SK-N-SH treated with all-trans-retinoic acid at 6 μM for 48 hours (cell line): ENCODE results near the gene SMIM14.
"Not testable (repeated sequence)": the region's sequence is repeated elsewhere in the genome, so short reads cannot be mapped to it uniquely, and the experiment has no call there.

Source experiments
- ATAC-seq: fragments of 200-7000 bp; cut with Tn5 transposase; 3 replicates; pipeline ENCODE4 v1.9.1; 2020; ENCODE audit warnings: mild to moderate bottlenecking, moderate library complexity
- BACH2 ChIP-seq: fragments of 250-450 bp; sonication (Bioruptor Pico); IDR thresholded peaks from 2 replicates; pipeline ENCODE4 v1.9.0; 2021; ENCODE audit warnings: mild to moderate bottlenecking, borderline replicate concordance
- CSDC2 ChIP-seq: fragments of 250-450 bp; sonication (Bioruptor Pico); IDR thresholded peaks from 2 replicates; pipeline ENCODE4 v1.5.0; 2020; ENCODE audit warnings: mild to moderate bottlenecking, moderate library complexity
- ESRRG ChIP-seq: fragments of 250-450 bp; sonication (Bioruptor Pico); IDR thresholded peaks from 2 replicates; pipeline ENCODE4 v1.6.1; 2021; ENCODE audit warnings: mild to moderate bottlenecking
- GLIS3 ChIP-seq: fragments of 250-450 bp; sonication (Bioruptor Pico); IDR thresholded peaks from 2 replicates; pipeline ENCODE4 v1.5.0; 2020; ENCODE audit warnings: mild to moderate bottlenecking, moderate library complexity
- ISL1 ChIP-seq: fragments of 250-450 bp; sonication (Bioruptor Pico); IDR thresholded peaks from 2 replicates; pipeline ENCODE4 v2.1.2; 2022; ENCODE audit warnings: mild to moderate bottlenecking, moderate library complexity
- PPARA ChIP-seq: fragments of 250-450 bp; sonication (Bioruptor Pico); IDR thresholded peaks from 2 replicates; pipeline ENCODE4 v1.5.0; 2020; ENCODE audit warnings: mild to moderate bottlenecking, borderline replicate concordance
- RARB ChIP-seq: fragments of 250-450 bp; sonication (Bioruptor Pico); IDR thresholded peaks from 2 replicates; pipeline ENCODE4 v1.8.0; 2021; ENCODE audit warnings: mild to moderate bottlenecking, moderate library complexity
- SNAI2 ChIP-seq: fragments of 250-450 bp; sonication (Bioruptor Pico); IDR thresholded peaks from 2 replicates; pipeline ENCODE4 v1.5.0; 2020; ENCODE audit warnings: mild to moderate bottlenecking, moderate library complexity
- TCF4 ChIP-seq: fragments of 250-450 bp; sonication (Bioruptor Pico); IDR thresholded peaks from 2 replicates; pipeline ENCODE4 v1.8.0; 2021; ENCODE audit warnings: mild to moderate bottlenecking, moderate library complexity, borderline replicate concordance
- TOX ChIP-seq: fragments of 250-450 bp; sonication (Bioruptor Pico); IDR thresholded peaks from 2 replicates; pipeline ENCODE4 v1.8.0; 2021; ENCODE audit warnings: mild to moderate bottlenecking, moderate library complexity, borderline replicate concordance
- TSHZ2 ChIP-seq: fragments of 250-450 bp; sonication (Bioruptor Pico); IDR thresholded peaks from 2 replicates; pipeline ENCODE4 v1.5.0; 2020; ENCODE audit warnings: mild to moderate bottlenecking, moderate library complexity
- ZC3H10 ChIP-seq: fragments of 250-450 bp; sonication (Bioruptor Pico); IDR thresholded peaks from 2 replicates; pipeline ENCODE4 v1.5.1; 2021; ENCODE audit warnings: mild to moderate bottlenecking, moderate library complexity
- ZFP3 ChIP-seq: fragments of 250-450 bp; sonication (Bioruptor Pico); IDR thresholded peaks from 2 replicates; pipeline ENCODE4 v1.5.0; 2020; ENCODE audit warnings: mild to moderate bottlenecking, moderate library complexity
- ZNF565 ChIP-seq: fragments of 450-650 bp; formaldehyde crosslinking; conservative IDR thresholded peaks from 2 replicates; pipeline ENCODE4 v1.5.0; 2020; ENCODE audit warnings: low read depth, mild to moderate bottlenecking, moderate library complexity
- ZNF70 ChIP-seq: fragments of 450-650 bp; formaldehyde crosslinking; IDR thresholded peaks from 2 replicates; pipeline ENCODE4 v1.5.0; 2020; ENCODE audit warnings: mild to moderate bottlenecking, moderate library complexity
- ZNF8 ChIP-seq: fragments of 450-650 bp; formaldehyde crosslinking; IDR thresholded peaks from 2 replicates; pipeline ENCODE4 v1.5.0; 2020; ENCODE audit warnings: mild to moderate bottlenecking, moderate library complexity
- TF ChIP-seq, protein P1 (sequence below): fragments of 250-450 bp; sonication (Bioruptor Pico); IDR thresholded peaks from 2 replicates; pipeline ENCODE4 v1.5.1; 2021; ENCODE audit warnings: mild to moderate bottlenecking, moderate library complexity
- TF ChIP-seq, protein P2 (sequence below): fragments of 250-450 bp; sonication (Bioruptor Pico); IDR thresholded peaks from 2 replicates; pipeline ENCODE4 v1.8.0; 2021; ENCODE audit warnings: low read depth, mild to moderate bottlenecking, moderate library complexity, borderline replicate concordance
- TF ChIP-seq, protein P3 (sequence below): fragments of 250-450 bp; sonication (Bioruptor Pico); IDR thresholded peaks from 2 replicates; pipeline ENCODE4 v1.5.1; 2020; ENCODE audit warnings: low read depth, mild to moderate bottlenecking, moderate library complexity
- TF ChIP-seq, protein P4 (sequence below): fragments of 250-450 bp; sonication (Bioruptor Pico); IDR thresholded peaks from 2 replicates; pipeline ENCODE4 v1.8.0; 2020; ENCODE audit warnings: mild to moderate bottlenecking, moderate library complexity, borderline replicate concordance

SMIM14 gene

GRCh38 chr4:39655211-39655610 lies 16.5 kb upstream of the SMIM14 start:
- no peak for ATAC-seq
- TF ChIP-seq ESRRG (CRISPR knock-in tag): no peak
- no peak for TF ChIP-seq BACH2
- TF ChIP-seq PPARA (CRISPR knock-in tag): no peak
- TF ChIP-seq, protein P1, sequence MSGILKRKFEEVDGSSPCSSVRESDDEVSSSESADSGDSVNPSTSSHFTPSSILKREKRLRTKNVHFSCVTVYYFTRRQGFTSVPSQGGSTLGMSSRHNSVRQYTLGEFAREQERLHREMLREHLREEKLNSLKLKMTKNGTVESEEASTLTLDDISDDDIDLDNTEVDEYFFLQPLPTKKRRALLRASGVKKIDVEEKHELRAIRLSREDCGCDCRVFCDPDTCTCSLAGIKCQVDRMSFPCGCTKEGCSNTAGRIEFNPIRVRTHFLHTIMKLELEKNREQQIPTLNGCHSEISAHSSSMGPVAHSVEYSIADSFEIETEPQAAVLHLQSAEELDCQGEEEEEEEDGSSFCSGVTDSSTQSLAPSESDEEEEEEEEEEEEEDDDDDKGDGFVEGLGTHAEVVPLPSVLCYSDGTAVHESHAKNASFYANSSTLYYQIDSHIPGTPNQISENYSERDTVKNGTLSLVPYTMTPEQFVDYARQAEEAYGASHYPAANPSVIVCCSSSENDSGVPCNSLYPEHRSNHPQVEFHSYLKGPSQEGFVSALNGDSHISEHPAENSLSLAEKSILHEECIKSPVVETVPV (CRISPR knock-in tag): no peak
- TF ChIP-seq ZNF565 (CRISPR knock-in tag): no peak
- TF ChIP-seq RARB (CRISPR knock-in tag): no peak
- TF ChIP-seq, protein P2, sequence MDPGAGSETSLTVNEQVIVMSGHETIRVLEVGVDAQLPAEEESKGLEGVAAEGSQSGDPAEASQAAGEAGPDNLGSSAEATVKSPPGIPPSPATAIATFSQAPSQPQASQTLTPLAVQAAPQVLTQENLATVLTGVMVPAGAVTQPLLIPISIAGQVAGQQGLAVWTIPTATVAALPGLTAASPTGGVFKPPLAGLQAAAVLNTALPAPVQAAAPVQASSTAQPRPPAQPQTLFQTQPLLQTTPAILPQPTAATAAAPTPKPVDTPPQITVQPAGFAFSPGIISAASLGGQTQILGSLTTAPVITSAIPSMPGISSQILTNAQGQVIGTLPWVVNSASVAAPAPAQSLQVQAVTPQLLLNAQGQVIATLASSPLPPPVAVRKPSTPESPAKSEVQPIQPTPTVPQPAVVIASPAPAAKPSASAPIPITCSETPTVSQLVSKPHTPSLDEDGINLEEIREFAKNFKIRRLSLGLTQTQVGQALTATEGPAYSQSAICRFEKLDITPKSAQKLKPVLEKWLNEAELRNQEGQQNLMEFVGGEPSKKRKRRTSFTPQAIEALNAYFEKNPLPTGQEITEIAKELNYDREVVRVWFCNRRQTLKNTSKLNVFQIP (CRISPR knock-in tag): no peak
- TF ChIP-seq, protein P3, sequence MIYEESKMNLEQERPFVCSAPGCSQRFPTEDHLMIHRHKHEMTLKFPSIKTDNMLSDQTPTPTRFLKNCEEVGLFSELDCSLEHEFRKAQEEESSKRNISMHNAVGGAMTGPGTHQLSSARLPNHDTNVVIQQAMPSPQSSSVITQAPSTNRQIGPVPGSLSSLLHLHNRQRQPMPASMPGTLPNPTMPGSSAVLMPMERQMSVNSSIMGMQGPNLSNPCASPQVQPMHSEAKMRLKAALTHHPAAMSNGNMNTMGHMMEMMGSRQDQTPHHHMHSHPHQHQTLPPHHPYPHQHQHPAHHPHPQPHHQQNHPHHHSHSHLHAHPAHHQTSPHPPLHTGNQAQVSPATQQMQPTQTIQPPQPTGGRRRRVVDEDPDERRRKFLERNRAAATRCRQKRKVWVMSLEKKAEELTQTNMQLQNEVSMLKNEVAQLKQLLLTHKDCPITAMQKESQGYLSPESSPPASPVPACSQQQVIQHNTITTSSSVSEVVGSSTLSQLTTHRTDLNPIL (CRISPR knock-in tag): no peak
- no peak for TF ChIP-seq ZNF8 (CRISPR knock-in tag)
- no peak for TF ChIP-seq TOX (CRISPR knock-in tag)
- no peak for TF ChIP-seq ZC3H10 (CRISPR knock-in tag)
- TF ChIP-seq SNAI2 (CRISPR knock-in tag): no peak
- no peak for TF ChIP-seq ISL1 (CRISPR knock-in tag)
- TF ChIP-seq CSDC2: no peak
- no peak for TF ChIP-seq ZNF70 (CRISPR knock-in tag)
- TF ChIP-seq TCF4 (CRISPR knock-in tag): no peak
- TF ChIP-seq, protein P4, sequence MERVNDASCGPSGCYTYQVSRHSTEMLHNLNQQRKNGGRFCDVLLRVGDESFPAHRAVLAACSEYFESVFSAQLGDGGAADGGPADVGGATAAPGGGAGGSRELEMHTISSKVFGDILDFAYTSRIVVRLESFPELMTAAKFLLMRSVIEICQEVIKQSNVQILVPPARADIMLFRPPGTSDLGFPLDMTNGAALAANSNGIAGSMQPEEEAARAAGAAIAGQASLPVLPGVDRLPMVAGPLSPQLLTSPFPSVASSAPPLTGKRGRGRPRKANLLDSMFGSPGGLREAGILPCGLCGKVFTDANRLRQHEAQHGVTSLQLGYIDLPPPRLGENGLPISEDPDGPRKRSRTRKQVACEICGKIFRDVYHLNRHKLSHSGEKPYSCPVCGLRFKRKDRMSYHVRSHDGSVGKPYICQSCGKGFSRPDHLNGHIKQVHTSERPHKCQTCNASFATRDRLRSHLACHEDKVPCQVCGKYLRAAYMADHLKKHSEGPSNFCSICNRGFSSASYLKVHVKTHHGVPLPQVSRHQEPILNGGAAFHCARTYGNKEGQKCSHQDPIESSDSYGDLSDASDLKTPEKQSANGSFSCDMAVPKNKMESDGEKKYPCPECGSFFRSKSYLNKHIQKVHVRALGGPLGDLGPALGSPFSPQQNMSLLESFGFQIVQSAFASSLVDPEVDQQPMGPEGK (CRISPR knock-in tag): no peak

DNA sequence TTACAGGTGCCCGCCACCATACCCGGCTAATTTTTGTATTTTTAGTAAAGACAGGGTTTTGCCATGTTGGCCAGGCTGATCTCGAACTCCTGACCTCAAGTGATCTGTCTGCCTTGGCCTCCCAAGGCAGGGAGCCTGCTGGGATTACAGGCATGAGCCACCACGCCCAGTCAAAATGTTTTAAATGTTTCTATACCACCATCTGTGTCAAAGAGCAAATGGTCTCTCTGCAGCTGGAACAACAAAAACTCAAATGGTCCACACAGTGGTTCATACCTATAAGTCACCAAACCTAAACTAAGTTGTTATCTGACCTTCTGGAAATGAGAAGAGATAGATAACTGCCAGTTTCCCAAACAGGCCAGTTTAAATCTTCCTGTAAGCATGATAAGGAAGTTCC lies 12.9 kb upstream of the SMIM14 start:
- ATAC-seq: not testable (repeated sequence)

DNA sequence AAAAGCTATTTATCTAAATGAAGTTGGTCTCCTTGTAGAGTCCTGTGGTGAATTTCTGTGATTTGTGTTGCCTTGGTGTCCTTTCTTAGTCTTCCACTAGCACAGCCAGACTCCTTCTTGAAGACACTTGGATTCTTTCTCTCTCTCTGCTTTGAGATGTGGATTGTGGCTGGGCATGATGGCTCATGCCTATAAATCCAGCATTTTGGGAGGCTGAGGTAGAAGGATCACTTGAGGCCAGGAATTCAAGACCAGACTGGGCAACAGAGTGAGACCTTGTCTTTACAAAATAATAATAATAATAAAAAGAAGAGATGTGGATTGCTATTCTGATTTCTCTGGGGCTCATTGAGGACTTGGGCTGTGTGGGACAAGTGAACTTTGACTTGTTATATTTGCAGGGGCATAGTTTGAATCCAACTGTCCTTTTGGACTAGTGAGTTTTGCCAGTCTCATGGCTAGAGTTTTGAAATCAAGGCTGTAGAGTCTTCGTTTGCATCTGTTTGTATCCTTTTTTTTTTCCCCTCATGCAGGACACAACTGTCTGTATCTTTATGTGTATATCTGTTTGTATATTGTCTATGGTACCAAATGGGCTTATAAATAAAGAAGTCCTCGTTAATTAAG lies 11.1 kb upstream of the SMIM14 start:
- no peak for ATAC-seq
- TF ChIP-seq ZNF70 (CRISPR knock-in tag) (no peak), ZNF8 (CRISPR knock-in tag) (no peak), GLIS3 (CRISPR knock-in tag) (no peak)
- TF ChIP-seq, protein P2 (CRISPR knock-in tag): no peak

GRCh38 chr4:39648827-39649558 lies 10.3 kb upstream of the SMIM14 start:
- ATAC-seq: no peak
- TF ChIP-seq ZNF565 (CRISPR knock-in tag) (no peak), GLIS3 (CRISPR knock-in tag) (no peak), TCF4 (CRISPR knock-in tag) (no peak), TSHZ2 (CRISPR knock-in tag) (no peak), ISL1 (CRISPR knock-in tag) (no peak), ZFP3 (no peak), SNAI2 (CRISPR knock-in tag) (no peak)
- TF ChIP-seq, protein P1 (CRISPR knock-in tag): no peak
- TF ChIP-seq, protein P4 (CRISPR knock-in tag): no peak
